SU-DHL-6 (cell line): ENCODE measurements around the gene UTP25.

Experiments used
- H2AFZ ChIP-seq: fragments of 200-600 bp; sonication (generic); 2 replicates; pipeline ENCODE4 v1.6.1; 2014; ENCODE audit warnings: low read depth, mild to moderate bottlenecking, moderate library complexity, mixed read lengths, antibody characterized with exemption, low read length; ENCODE audit not compliant: severe bottlenecking
- H3F3A ChIP-seq: fragments of 200-600 bp; shearing (Covaris generic); 2 replicates; pipeline ENCODE4 v1.6.0; 2016; ENCODE audit warnings: antibody characterized with exemption, mild to moderate bottlenecking; ENCODE audit not compliant: insufficient read depth
- H3K27ac ChIP-seq: fragments of 200-600 bp; sonication (generic); 2 replicates; pipeline ENCODE4 v1.5.1; 2016; ENCODE audit warnings: low read depth, mild to moderate bottlenecking, low read length, moderate library complexity, mixed read lengths
- H3K27me3 ChIP-seq: fragments of 200-600 bp; sonication (generic), shearing (Covaris generic); 2 replicates; pipeline ENCODE4 v1.6.0; 2014; ENCODE audit warnings: mild to moderate bottlenecking, low read length
- H3K36me3 ChIP-seq: fragments of 200-600 bp; sonication (generic); 2 replicates; pipeline ENCODE4 v1.6.1; 2014; ENCODE audit warnings: mild to moderate bottlenecking, low read length, mixed read lengths
- H3K4me2 ChIP-seq: fragments of 300-600, 200-600 bp; shearing (Covaris generic), sonication (generic); 2 replicates; pipeline ENCODE4 v1.6.0; 2014; ENCODE audit warnings: low read length, low read depth, mild to moderate bottlenecking; ENCODE audit not compliant: poor library complexity, severe bottlenecking
- H3K4me3 ChIP-seq: fragments of 200-600 bp; sonication (generic); 2 replicates; pipeline ENCODE4 v1.5.1; 2014; ENCODE audit warnings: antibody characterized with exemption, low read length, mild to moderate bottlenecking, mixed read lengths; ENCODE audit not compliant: insufficient read depth, poor library complexity, severe bottlenecking
- H3K79me2 ChIP-seq: fragments of 200-600 bp; sonication (generic); 2 replicates; pipeline ENCODE4 v1.6.1; 2014; ENCODE audit warnings: mild to moderate bottlenecking, low read length, moderate library complexity; ENCODE audit not compliant: insufficient read depth
- H3K9ac ChIP-seq: fragments of 200-600 bp; sonication (generic); 2 replicates; pipeline ENCODE4 v1.7.0; 2014; ENCODE audit warnings: mild to moderate bottlenecking, low read length
- H3K9me2 ChIP-seq: fragments of 200-600 bp; sonication (generic); replicated peaks from 2 replicates; pipeline ENCODE4 v1.6.1; 2014; ENCODE audit warnings: low read length; ENCODE audit not compliant: insufficient read depth
- H3K9me3 ChIP-seq: fragments of 200-600 bp; sonication (generic); 2 replicates; pipeline ENCODE4 v1.6.1; 2014; ENCODE audit warnings: low read length, mixed read lengths; ENCODE audit not compliant: insufficient read depth
- H4K20me1 ChIP-seq: fragments of 200-600 bp; sonication (generic); 2 replicates; pipeline ENCODE4 v1.6.1; 2014; ENCODE audit warnings: low read depth, mild to moderate bottlenecking, antibody characterized with exemption, low read length, moderate library complexity, mixed read lengths
- EZH2phosphoT487 ChIP-seq: fragments of 200-600 bp; sonication (generic), shearing (Covaris generic); conservative IDR thresholded peaks from 2 replicates; pipeline ENCODE4 v1.6.1; 2018; ENCODE audit warnings: mild to moderate bottlenecking, antibody characterized with exemption, low read length, moderate library complexity, mixed read lengths
- TF ChIP-seq, protein P1 (sequence below): fragments of 200-600 bp; sonication (generic); IDR thresholded peaks from one replicate; pipeline ENCODE4 v1.5.1; 2017; ENCODE audit warnings: antibody characterized with exemption, mild to moderate bottlenecking, low read length, moderate library complexity; ENCODE audit not compliant: insufficient read depth, poor library complexity, severe bottlenecking

UTP25 gene

DNA sequence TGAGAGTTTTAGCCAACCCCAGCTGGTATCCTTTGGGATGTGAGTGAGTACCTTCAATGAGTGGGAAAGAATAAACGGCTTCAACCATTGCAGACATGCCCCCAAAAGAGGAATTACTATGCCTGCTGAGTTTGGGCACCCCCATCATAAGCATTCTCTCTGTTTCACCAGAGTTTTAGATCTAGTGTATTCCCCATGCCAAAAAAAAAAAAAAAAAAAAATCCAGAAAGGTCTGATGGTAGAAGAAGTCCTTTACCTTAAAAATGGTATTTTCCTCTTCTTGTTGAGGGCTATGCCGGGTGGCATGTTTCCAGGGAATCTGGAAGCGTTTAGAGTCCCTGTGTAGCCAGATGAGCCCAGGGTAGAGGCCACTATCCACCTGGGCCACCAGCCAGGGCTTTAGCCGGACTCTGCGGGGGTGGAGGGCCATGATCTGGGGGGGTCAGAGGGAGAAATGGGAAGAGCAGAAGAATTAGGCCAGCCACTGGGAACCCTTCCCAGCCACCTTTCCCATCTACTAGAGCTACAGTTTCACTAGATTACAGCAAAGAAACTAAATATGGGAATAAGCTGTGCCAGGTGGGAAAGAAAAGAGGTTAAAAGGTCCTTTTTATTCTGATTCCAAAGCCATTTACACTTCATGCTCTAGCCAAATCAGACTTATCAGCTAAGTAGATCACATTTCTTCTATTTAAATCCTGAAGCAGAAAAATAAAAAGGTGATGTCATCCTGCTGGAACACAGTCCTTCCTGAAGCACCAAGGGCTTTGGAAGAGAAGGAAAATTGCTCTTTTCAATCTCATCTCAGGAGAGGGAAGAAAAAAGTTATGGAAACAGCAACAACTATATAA lies 26.6 kb upstream of the UTP25 start:
- Histone ChIP-seq H3K9me3 (no peaks in the 10 kb centered on the region), H3F3A (no peaks in the 10 kb centered on the region), H3K27ac (no peak overlapping the region), H3K4me2 (no peak overlapping the region), H3K36me3 (no peaks in the 10 kb centered on the region), H3K27me3 (no peaks in the 10 kb centered on the region), H3K9ac (no peak overlapping the region), H4K20me1 (no peaks in the 10 kb centered on the region), H3K79me2 (no peaks in the 10 kb centered on the region), H3K9me2 (no peaks in the 10 kb centered on the region), H2AFZ (no peak overlapping the region), H3K4me3 (no peak overlapping the region)
- TF ChIP-seq, protein P1, sequence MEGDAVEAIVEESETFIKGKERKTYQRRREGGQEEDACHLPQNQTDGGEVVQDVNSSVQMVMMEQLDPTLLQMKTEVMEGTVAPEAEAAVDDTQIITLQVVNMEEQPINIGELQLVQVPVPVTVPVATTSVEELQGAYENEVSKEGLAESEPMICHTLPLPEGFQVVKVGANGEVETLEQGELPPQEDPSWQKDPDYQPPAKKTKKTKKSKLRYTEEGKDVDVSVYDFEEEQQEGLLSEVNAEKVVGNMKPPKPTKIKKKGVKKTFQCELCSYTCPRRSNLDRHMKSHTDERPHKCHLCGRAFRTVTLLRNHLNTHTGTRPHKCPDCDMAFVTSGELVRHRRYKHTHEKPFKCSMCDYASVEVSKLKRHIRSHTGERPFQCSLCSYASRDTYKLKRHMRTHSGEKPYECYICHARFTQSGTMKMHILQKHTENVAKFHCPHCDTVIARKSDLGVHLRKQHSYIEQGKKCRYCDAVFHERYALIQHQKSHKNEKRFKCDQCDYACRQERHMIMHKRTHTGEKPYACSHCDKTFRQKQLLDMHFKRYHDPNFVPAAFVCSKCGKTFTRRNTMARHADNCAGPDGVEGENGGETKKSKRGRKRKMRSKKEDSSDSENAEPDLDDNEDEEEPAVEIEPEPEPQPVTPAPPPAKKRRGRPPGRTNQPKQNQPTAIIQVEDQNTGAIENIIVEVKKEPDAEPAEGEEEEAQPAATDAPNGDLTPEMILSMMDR: no peak
- TF ChIP-seq EZH2phosphoT487: no peak

DNA sequence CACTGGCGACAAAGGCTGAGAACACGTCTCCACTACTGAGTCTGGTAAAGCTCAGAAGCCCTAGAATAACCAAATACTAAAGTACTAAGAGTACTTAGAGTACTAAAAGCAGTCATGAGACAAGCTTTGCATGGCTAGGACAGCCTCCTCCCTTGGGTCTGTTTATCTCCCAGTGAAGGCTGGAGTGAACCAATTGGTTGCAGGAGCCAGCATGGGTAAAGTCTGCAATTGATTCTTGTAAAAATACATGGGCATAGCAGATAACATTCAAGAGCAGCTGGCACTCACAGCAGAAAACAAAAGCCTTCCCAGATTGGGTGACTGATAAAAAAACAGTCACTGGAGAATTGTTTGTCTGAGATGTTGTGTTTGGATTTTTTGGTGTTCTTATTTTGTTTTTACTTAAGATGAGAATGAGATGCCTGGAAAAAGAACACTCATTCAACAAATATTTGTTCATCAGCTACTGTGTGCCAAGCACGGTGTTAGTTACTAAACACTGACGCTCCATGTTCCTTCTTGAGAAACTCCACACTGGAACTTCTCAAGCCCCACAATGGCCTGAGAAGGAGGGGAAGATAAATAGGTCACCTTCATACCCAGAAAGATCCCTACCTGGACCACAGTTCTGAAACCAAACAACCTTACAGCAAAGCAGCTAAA lies 25.5 kb upstream of the UTP25 start:
- H3K27me3 ChIP-seq: no peaks in the 10 kb centered on the region
- TF ChIP-seq, protein P1: no peak
- TF ChIP-seq EZH2phosphoT487: no peak
- H3K79me2 ChIP-seq: no peaks in the 10 kb centered on the region
- no peaks in the 10 kb centered on the region for H3F3A ChIP-seq
- no peak overlapping the region for H3K9ac ChIP-seq
- no peaks in the 10 kb centered on the region for H3K36me3 ChIP-seq
- H3K4me3 ChIP-seq: no peak overlapping the region
- H4K20me1 ChIP-seq: no peaks in the 10 kb centered on the region
- no peak overlapping the region for H2AFZ ChIP-seq
- H3K27ac ChIP-seq: no peak overlapping the region
- H3K9me3 ChIP-seq: no peaks in the 10 kb centered on the region
- H3K9me2 ChIP-seq: no peaks in the 10 kb centered on the region
- no peak overlapping the region for H3K4me2 ChIP-seq

DNA sequence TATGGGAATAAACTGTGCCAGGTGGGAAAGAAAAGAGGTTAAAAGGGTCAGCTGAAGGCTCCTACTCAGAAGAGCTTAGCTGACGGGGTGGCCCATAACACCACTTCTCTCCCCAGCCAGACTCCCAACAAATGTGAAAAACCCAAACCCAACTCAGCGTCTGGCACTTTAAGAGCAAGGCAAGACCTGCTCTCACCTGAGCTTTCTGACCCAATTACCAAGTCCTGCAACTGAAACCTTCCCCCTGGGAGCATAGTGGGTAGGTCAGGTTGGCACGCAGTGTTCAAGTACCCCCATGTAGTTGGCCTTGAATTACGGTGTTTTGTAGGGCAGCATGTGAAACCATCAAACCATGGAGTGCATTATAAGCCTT lies 25.0 kb upstream of the UTP25 start:
- no peaks in the 10 kb centered on the region for H4K20me1 ChIP-seq
- no peaks in the 10 kb centered on the region for H3K9me2 ChIP-seq
- no peak overlapping the region for H3K27ac ChIP-seq
- no peak overlapping the region for H3K4me2 ChIP-seq
- H2AFZ ChIP-seq: no peak overlapping the region
- no peaks in the 10 kb centered on the region for H3K36me3 ChIP-seq
- H3K9ac ChIP-seq: no peak overlapping the region
- no peaks in the 10 kb centered on the region for H3K27me3 ChIP-seq
- no peaks in the 10 kb centered on the region for H3K79me2 ChIP-seq
- no peaks in the 10 kb centered on the region for H3F3A ChIP-seq
- no peak for TF ChIP-seq EZH2phosphoT487
- TF ChIP-seq, protein P1: no peak
- no peak overlapping the region for H3K4me3 ChIP-seq
- no peaks in the 10 kb centered on the region for H3K9me3 ChIP-seq
